Mucosa of descending colon (tissue), 3 donors: ENCODE results near the gene NMS. TPM values are rescaled to one million over a fixed set of nuclear protein-coding genes. Genes with fewer than 3 reads are reported as not detected.

ENCODE experiments used
- ATAC-seq: fragments of 200-7000 bp; cut with Tn5 transposase; one replicate; pipeline ENCODE4 v1.9.1; 2020; ENCODE audit warnings: mild to moderate bottlenecking, moderate library complexity
- DNase-seq, 3 donors: peaks; one replicate each; pipeline ENCODE4 v3.0.0-alpha.2; 2020
- H3K36me3 ChIP-seq: fragments of 200-600 bp; one replicate; pipeline ENCODE4 v1.8.0; 2021; ENCODE audit warnings: low read depth, mild to moderate bottlenecking
- H3K4me1 ChIP-seq: fragments of 200-600 bp; one replicate; pipeline ENCODE4 v1.8.0; 2021; ENCODE audit warnings: low read depth, mild to moderate bottlenecking
- H3K4me3 ChIP-seq: fragments of 200-600 bp; one replicate; pipeline ENCODE4 v1.8.0; 2021; ENCODE audit warnings: mild to moderate bottlenecking
- H3K9me3 ChIP-seq: fragments of 200-600 bp; one replicate; pipeline ENCODE4 v1.8.0; 2021; ENCODE audit warnings: mild to moderate bottlenecking
- CTCF ChIP-seq: fragments of 200-600 bp; IDR thresholded peaks from one replicate; pipeline ENCODE4 v1.8.0; 2022; ENCODE audit warnings: antibody characterized with exemption, mild to moderate bottlenecking
- intact Hi-C, 2 donors: fragments of 100-400 bp; cut with DNase I in 1 of 2; cut with micrococcal nuclease in 1 of 2; formaldehyde crosslinking; loops; one replicate each; pipeline versions ENCODE4 v1.11.0 to v1.11.1; 2022; cut with DNase I, micrococcal nuclease
- long read RNA-seq, 2 donors: library from polyadenylated mRNA; unstranded; transcript quantifications; one replicate each; pipeline ENCODE4 v2.0.0, GENCODE V29; 2019 to 2021
- total RNA-seq, 3 donors: library from RNA; stranded (reverse); fragmentation: NEBNext Ultra II Directional in 2 of 3; extraction: Animal tissue kit (Norgen Biotek cat#: 25700) in 2 of 3; gene quantifications; one replicate each; pipeline versions ENCODE4 v1.2.1 to v1.2.4, GENCODE V29; 2021 to 2023
- donor health status: DM: no; HTN: no; CAD: no; lungs with moderate emphysema.
- donor health status: DM: no; HTN: no; CAD: no.
- donor health status: DM: no; HTN: yes; CAD: no.

Gene NMS
- not detected for total RNA-seq
- long read RNA-seq, donor 1, result 0 reads
- long read RNA-seq, donor 2, result 0 reads

DNA sequence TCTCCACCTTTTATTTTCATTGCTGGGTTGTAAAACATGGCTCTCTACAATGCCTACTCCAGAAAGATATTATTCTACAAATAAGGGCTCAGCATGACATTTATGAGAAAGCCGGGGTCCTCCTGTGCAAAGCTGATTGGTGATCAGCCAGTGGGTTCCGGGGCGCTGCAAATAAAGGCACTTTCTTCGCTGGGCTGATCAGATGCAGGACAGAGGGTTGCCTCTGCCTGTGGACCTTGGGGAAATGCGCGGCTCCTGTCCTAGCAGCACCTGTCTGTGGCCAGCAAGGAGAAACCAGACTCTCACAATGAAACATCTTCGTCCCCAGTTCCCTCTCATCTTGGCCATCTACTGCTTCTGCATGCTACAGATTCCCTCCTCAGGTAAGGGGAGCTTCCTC is at the start of gene NMS:
Gene NMS (plus strand): TSS at position 301 of the 400 bp plus-strand sequence. CDS start 7 bp downstream, at position 308.
- no peak for ATAC-seq
- intact Hi-C loops, result no loop called here

DNA sequence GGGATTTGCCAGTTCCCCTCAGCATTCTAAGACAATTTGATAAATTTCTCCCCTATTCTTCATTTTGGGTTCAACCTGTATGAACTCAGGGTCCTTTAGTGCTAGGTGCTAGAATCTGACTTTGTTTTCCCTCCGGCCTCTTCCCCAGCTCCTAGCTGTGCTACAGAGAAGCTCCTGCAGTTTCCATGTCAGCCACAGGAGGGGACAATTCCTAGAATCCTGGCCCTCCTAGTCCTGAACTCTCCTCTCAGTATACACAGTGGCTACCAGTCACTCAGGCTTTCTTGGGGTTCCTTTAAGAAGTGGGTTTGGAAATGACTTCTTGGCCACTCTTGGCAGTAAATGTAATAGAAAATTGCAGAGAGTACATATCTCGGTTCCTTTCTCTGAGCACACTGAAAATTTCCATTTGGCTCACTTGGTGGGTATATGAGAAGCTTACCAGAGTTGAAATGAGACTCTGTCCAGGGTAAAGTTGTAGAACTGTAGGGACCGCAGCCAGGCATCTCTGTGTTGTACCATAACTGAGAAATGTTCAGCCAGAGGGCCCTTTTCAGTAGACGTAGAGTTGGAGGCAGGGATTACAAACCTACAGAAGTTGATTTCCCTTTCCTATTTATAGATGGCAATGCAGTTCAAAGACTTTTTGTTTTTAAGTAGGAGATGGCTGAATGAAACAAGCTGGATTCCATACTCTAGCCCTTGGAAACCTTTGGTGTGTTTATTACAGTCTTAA is 47.8 kb upstream of the NMS start:
- DNase-seq (peak in 1 of 3 donors; percentile 30), ATAC-seq (peak; percentile 41)
- TF ChIP-seq CTCF, result no peak
- no peaks in the 10 kb centered on the region for H3K36me3 ChIP-seq
- no peaks in the 10 kb centered on the region for H3K9me3 ChIP-seq
- H3K4me1 ChIP-seq, result no peaks in the 10 kb centered on the region
- H3K4me3 ChIP-seq, result no peak overlapping the region
- intact Hi-C loops, result no loop called here

More for the DNA sequence above, at the start of gene NMS:
- no peak for TF ChIP-seq CTCF
- Histone ChIP-seq H3K36me3 (no peaks in the 10 kb centered on the region), H3K9me3 (no peaks in the 10 kb centered on the region), H3K4me3 (no peak within 1 kb of the TSS), H3K4me1 (no peaks in the 10 kb centered on the region)
- no peak for DNase-seq

DNA sequence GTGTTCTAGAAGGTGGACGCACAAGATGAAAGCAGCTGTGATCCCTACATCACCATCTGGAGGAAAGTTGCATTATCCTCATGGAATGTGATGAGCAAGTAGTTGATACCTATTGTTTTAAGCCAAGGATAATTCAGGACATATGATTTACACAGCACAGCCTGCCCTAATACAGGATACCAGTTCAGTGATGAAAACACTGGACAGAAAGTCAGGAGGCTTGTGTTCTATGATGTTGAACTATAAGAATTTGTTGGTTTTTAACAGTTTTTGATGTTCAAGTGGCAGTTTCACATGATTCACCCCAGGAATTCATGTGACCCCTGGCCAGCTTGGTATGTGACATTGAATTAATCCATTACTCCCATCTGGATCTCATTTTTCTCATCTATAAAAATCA is 46.7 kb upstream of the NMS start:
- DNase-seq, result no peak
- Histone ChIP-seq H3K4me1 (no peaks in the 10 kb centered on the region), H3K9me3 (no peaks in the 10 kb centered on the region), H3K36me3 (no peaks in the 10 kb centered on the region), H3K4me3 (no peak overlapping the region)
- TF ChIP-seq CTCF, result no peak
- intact Hi-C loops, result no loop called here
- no peak for ATAC-seq

DNA sequence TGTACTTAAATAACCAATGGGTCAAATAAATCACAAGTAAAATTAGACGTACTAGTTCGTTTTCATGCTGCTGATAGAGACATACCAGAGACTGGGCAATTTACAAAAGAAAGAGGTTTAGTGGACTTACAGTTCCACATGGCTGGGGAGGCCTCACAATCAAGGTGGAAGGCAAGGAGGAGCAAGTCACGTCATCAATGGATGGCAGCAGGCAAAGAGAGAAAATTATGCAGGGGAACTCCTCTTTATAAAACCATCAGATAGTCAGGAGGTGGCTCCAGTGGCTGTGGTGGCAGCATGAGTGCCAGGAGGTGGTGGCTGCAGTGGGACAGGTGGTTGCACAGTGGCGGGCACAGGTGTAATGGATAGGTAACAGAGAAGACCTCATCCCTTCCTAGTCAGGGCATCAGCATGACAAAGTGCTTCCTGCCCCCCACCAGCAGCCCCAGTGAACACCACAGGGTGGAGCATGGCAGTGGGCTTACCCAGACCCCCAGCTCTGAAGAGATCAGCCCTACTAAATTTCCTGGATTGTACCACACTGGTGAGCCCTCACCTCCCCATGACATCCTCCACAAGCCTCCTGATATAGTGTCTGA is 45.9 kb upstream of the NMS start:
- intact Hi-C loops, result no loop called here
- no peaks in the 10 kb centered on the region for H3K9me3 ChIP-seq
- DNase-seq, result no peak
- H3K4me3 ChIP-seq, result no peak overlapping the region
- ATAC-seq, result no peak
- no peaks in the 10 kb centered on the region for H3K36me3 ChIP-seq
- no peaks in the 10 kb centered on the region for H3K4me1 ChIP-seq
- no peak for TF ChIP-seq CTCF

DNA sequence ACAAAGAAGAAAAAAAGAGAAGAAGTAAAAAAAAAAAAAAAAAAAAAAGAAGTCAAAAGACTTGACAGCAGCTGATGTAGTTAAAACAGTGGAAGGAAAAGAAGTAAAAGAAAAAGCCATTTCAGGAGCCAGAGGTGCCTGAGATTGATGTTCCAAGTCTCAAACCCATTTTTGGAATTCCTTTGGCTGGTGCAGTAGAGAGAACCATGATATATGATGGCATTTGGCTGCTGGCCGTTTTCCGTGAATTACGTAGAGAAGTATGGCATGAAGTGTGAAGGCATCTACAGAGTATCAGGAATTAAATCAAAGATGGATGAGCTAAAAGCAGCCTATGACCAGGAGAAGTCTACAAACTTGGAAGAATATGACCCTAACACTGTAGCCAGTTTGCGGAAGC is 45.2 kb upstream of the NMS start:
- DNase-seq (no peak), ATAC-seq (no peak)
- Histone ChIP-seq H3K4me3 (no peak overlapping the region), H3K36me3 (no peaks in the 10 kb centered on the region), H3K4me1 (no peaks in the 10 kb centered on the region), H3K9me3 (no peaks in the 10 kb centered on the region)
- no peak for TF ChIP-seq CTCF
- intact Hi-C loops, result no loop called here
